Vagina (tissue), 2 donors: Measurements from ENCODE around the gene GMCL1.

ENCODE experiments used
- CTCF ChIP-seq, 3 experiments: fragments of 450-650 bp in 2 of 3; fragments of 200-600 bp in 1 of 3; sonication (generic) in 1 of 3; IDR thresholded peaks; one replicate each; pipeline ENCODE4 v1.5.1; 2017 to 2019; ENCODE audit warnings: antibody characterized with exemption in 3 of 3, mild to moderate bottlenecking in 2 of 3, moderate library complexity in 2 of 3
- POLR2A ChIP-seq, 2 donors: fragments of 450-650 bp; IDR thresholded peaks; one replicate each; pipeline ENCODE4 v1.6.1; 2017; ENCODE audit warnings: antibody characterized with exemption in 2 of 2, mild to moderate bottlenecking in 2 of 2, moderate library complexity in 2 of 2
- POLR2AphosphoS5 ChIP-seq, 2 donors: sonication (generic); formaldehyde crosslinking; IDR thresholded peaks; one replicate each; pipeline ENCODE4 v1.9.0; 2017; ENCODE audit warnings: antibody characterized with exemption in 2 of 2, mild to moderate bottlenecking in 2 of 2, low read depth in 1 of 2; ENCODE audit not compliant: insufficient read depth in 1 of 2

GRCh38 chr2:69843993-69844392 is 14.5 kb downstream of the GMCL1 start:
- TF ChIP-seq CTCF (IDR thresholded peaks at IDR 0.05), result no peak
- TF ChIP-seq POLR2AphosphoS5 (IDR thresholded peaks at IDR 0.05; ENCODE audit: insufficient read depth in 1 of 2, low read depth in 1 of 2), result no peak
- TF ChIP-seq POLR2A (IDR thresholded peaks at IDR 0.05), result no peak
